ENCODE data around the gene ZNF143.

The ZNF143 gene

DNA sequence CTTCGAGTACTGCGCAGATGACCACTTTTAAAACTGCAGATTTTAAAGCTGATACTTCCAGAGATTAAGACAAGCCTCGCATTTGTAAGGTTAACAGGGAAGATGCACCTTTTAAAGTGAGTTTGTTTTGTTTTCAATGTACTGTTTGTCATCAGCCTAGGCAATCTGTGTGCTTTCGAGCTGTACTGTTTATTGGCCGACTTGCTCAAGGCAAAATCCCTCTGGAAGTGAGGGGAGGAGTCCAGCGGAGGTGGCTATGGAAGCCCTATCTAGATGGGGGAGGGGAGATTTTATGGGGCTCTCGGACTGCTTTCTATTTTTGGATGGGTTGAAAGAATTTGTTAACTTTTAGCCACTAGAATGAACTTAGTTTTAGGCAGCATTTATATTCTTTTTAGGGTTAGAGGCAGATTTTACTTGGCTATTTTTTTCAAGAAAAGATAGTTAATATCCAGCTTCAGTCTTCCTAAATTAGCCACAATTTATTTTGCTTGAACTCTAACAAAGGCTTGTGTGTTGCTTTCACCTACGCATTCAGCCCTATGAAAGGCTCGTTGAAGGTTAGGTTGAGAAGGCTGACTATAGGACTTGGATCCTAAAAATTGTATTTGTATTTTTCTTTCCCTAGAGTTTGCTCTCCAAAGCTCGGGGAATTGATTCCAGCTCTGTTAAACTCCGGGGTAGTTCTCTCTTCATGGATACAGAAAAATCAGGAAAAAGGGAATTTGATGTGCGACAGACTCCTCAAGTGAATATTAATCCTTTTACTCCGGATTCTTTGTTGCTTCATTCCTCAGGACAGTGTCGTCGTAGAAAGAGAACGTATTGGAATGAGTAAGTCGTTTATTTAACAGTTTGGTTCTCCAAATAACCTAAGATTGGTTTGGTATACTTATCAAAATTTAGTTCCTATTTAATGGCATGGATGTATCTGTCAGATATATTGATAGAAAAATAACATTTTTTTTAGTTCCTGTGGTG is 114.7 kb downstream of the ZNF143 start:
- no peak for DNase-seq (ENCODE audit: low read depth)

DNA sequence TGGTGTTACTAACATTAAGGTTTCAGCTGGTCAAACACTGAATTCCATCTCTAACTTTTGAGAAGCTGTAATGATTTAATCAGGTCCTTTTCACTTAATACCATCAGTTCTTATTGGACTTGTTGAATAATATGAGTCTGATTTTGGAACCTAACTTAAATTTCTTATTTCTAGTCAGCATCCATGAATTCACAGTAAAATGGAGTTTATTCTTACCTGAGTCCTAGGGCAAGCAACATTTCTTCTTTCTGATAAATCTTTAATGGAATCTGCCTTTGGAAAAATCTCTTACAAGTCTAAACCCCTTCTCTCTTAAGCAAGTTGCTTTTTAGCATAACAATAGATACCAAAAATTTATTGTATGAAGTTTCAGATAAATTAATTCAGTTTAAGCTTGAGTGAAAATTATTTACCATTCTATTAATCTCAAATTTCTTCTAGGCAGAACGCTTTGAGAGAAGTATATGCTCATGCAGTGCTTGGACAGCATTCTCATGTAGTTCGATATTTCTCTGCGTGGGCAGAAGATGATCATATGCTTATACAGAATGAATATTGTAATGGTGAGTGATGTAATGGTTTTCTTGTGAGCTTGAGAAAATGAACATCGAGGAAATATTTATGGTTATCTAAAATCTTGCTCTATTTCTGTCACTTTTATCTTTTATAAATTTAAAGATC is 116.0 kb downstream of the ZNF143 start:
- no peak for DNase-seq (ENCODE audit: low read depth)

DNA sequence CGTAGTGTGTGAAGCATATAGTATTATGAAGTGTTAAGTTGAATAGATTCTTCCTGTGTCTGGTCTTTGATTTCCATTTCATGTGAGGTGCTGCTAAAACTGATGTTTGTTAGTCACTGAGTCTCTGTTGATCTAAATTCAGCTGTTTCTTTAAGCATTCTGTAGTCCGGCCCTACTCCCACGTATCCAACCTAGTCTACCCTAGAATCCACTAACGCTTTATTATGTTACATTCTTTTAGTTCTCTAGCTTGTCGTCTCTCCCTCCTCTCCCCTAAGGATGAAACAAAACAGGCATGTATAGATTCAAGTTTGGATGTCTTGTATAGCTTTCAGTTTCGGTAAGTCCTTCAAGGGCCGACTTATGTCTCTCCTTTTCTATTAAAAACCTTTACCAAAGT is 116.7 kb downstream of the ZNF143 start:
- no peak for DNase-seq (ENCODE audit: low read depth)

Data from activated gamma-delta T cell treated with anti-CD3 and anti-CD28 coated beads, Interleukin-2, amount 50 U/mL, for 16 hours (primary cell).